HG02852 (cell line): ENCODE data around the gene SERF2.

ENCODE experiments used
- ATAC-seq: cut with Tn5 transposase; IDR thresholded peaks from one replicate; pipeline ENCODE4 v1.9.1; 2021; ENCODE audit warnings: mild to moderate bottlenecking, moderate library complexity; ENCODE audit not compliant: unreplicated experiment

The SERF2 gene

DNA sequence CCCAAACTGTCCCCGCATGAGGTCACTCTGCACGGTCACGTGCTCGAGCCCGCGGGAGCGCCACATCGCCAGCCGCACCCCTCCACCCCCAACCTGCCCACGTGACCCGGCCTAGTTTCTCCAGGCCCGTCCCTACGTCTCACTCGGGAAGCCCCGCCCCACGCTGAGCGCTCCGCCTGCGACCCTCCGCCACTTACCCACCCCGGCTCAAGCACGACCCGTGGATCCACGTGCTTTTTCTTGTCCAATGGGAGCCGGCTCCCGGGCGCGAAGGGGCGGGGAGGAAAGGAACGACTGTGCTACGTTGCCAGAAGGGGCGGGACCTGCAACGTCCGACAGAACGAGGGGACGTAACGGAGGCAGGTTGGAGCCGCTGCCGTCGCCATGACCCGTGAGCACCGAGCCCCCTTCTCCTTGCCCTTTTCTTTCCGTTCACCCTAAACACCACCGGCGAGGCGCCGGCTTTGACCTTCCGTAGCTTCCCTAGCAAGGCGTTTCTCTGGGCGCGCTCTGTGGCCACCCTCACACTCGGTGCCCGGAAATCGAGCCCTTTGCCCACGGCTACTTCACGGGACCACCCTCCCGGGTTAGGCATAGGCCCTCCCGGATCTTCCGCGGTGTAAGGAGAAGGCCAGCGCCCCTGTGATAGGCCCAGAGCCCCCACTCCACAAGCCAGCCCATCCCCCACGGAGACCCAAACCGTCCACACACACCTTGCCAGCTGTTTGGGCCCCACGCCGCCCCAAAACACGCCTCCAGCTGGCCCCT lies at the start of gene SERF2:
TSS of gene SERF2 (plus strand) at position 328 of the 768 bp plus-strand sequence. CDS start at position 385, 57 bp downstream.
- peak; percentile 89 for ATAC-seq

- ATAC-seq: peak; percentile 72
Observed at GRCh38 chr15:43746245-43746902, 45.7 kb upstream of the SERF2 start, which contains the start of gene PDIA3. Gene PDIA3, plus strand, starts transcription at chr15:43746438. Its CDS starts 102 bp downstream, at chr15:43746540.

DNA sequence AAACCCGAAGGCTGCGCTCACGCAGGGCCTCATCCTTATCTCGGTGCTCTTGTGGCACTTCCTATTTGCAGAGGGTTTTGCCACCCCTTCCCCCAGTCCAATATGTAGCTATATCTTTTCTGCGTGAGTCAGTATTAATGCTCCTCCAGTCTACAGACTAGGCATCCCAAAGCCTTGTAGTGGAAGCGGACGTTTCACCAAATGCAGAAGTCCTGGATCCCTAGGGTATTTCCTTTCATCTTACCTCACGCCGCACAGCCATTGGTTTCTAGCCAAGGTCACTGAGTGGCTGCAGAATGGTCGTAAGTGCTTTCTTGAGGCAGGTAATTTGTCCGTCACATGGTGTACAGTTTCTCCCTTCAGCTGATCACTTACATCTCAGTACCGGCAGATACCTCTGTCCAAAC lies 45.2 kb upstream of the SERF2 start:
- peak; percentile 14 for ATAC-seq

- ATAC-seq: no peak
Observed at GRCh38 chr15:43748376-43748775, 43.7 kb upstream of the SERF2 start.

DNA sequence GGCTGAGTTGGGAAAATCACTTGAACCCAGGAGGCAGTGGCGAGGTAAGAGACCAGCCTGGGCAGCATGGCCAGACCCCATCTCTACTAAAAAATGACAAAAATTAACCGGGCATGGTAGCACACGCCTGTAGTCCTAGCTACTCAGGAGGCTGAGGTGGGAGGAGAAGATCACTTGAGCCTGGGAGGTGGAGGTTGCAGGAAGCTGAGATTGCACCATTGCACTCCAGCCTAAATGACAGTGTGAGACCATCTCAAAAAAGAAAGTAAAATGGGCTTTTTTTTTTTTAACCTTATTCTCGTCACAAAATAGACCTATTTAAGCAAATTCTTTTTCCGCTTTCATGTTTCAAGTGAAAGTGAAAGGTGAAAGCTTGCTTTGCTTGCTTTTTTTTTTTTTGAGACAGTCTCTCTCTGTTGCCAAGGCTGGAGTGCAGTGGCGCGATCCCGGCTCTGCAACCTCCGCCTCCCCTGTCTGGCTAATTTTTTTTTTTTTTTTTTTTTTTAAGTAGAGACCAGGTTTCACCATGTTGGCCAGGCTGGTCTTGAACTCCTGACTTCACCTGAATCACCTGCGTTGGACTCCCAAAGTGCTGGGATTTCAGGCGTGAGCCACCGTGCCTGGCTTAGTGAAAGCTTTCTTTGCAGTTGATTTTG lies 42.3 kb upstream of the SERF2 start:
- ATAC-seq: peak; percentile 39

GRCh38 chr15:43751885-43752284 lies 40.2 kb upstream of the SERF2 start:
- no peak for ATAC-seq

- no peak for ATAC-seq
Observed at GRCh38 chr15:43762824-43763223, 29.3 kb upstream of the SERF2 start.

- ATAC-seq: no peak
Observed at GRCh38 chr15:43763819-43764446, 28.2 kb upstream of the SERF2 start.

- no peak for ATAC-seq
Observed at GRCh38 chr15:43769584-43770228, 22.4 kb upstream of the SERF2 start.

GRCh38 chr15:43771816-43772215 lies 20.3 kb upstream of the SERF2 start:
- ATAC-seq: no peak

GRCh38 chr15:43772624-43773023 lies 19.5 kb upstream of the SERF2 start:
- ATAC-seq: no peak

DNA sequence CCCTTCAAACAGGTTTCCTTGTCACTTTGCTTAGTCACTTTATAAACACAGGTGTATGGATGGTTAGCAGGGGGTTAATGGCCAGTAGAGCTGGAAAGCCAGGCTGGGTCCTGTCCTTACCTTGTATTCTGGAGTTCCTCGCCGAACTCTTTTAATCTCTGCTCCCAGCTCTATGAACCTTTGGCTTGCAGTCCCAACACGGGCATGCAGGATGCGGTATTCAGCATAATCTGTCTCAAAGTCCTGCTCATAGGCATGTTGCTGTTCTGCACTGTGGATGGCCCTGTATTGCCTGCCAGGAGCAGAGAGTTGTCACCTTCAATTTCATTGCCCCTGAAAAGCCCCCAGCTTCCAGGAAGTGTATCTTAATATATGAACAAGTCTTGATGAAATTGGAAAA lies 18.1 kb upstream of the SERF2 start:
- no peak for ATAC-seq

DNA sequence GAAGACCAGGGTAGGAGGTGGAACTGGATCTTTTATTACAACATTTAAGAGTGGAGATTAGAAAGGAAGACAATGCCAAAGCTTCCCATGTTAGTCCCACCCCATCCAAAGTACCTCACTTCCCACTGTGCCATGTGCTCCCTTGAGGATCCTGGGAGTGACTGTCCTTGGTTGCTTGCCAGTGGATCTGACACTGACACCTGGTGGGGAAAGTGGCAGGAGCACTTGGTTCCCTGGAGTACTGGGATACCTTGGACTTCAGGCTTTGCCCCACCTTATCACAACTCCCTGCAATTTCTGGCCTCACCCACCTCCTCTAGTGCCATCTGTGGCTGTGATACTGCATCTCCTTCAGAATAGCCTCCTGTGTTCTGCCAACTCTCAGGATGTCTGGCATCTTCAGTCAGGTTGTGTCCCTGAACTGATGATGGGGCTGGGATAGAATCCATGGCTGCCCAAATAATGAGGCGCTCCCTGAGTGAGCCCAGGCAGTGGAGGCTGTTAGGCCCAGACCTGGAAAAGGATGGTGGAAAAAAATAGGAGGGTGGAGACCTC lies 16.6 kb upstream of the SERF2 start:
- ATAC-seq: no peak

GRCh38 chr15:43776101-43776717 lies 15.9 kb upstream of the SERF2 start:
- ATAC-seq: peak; percentile 67

DNA sequence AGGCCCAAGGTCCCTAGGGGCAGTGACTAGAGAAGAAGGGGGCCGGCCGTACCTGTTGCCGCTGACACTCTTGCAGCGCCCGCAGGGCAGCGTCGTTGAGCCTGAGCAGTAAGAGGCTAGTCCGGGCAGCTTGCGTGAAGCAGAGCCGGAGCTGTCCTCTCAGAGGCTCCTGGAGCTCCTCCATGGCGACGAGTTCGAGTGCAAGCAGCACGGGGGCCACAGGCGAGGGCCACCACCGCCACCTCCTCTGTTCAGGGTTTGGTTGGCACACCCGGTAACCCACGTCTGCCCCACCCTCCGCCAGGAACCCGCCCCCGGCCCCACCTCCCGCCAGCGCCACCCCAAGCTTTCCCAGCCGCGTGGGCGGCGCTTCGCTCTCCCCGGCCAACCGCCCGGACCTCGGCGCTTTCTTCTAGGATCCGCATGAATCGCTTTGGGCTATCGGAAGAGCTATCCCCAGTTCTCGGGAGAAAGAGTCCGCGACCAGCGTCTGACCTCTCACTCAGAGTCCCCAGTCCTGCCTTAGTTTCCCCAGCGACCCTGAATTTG lies 15.3 kb upstream of the SERF2 start, which contains the start of gene ELL3:
TSS of gene ELL3 (minus strand) at position 249 of the 549 bp plus-strand sequence. CDS start at position 184, 65 bp downstream.
- ATAC-seq: peak; percentile 33

DNA sequence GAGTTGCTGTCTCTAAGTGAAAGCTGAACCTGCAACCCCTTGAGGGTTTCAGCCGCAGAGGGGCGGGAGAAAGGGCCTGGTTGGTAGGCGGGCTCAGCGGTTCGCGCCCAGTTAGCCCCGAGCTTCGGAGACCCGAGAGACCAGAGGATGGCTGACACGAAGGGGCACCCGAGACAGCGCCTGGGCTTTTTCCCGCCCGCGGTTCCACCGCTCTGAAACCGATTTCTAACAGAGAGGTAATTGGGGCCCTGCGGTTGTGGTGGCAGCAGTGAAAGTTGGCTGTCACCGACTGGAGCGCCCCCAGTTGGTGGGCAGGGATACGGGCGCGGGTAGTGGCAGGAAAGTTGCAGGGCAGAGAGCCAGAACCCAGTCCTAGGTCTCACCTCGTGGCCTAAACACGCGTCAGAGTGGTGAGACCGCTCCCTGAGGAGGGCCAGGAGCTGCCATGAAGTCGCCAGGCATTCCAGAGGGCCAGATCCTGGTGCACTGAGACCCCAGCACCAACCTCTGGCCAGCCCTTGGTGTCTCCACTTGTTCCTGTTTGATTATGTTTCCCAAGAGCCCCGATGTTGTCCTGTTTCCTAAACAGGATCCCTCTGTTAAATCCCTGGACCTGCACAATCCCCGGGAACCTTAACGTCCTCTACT lies 14.7 kb upstream of the SERF2 start:
- ATAC-seq: peak; percentile 61

DNA sequence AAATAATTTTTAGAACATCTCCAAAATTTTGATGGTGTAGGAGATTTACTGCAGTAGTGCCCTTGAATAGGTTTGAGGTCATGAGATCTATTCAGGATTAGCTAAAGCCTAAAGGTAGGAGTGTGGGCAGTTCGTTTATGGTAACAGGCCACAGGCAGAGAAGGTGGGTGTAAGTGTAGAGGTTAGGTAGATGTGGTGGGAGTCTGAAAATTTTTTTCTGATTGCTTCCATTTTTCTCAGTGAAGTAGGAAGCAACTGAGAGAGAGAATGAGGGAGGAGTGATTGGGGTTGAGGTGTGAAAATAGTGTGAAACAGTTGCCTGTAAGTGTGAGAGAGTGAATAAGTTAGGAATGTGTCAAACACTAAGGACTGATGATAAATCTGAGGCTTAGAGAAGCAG lies 13.1 kb upstream of the SERF2 start:
- no peak for ATAC-seq

- ATAC-seq: no peak
Observed at GRCh38 chr15:43789409-43789808, 2.7 kb upstream of the SERF2 start.
